Neural cell (in vitro differentiated cells): ENCODE measurements around the gene DTD2. TPM values are rescaled to one million over a fixed set of nuclear protein-coding genes. Genes with fewer than 3 reads are reported as not detected.

ENCODE experiments used
- H2AFZ ChIP-seq: fragments of 200-600, 300-800 bp; sonication (generic), shearing (Covaris generic); 2 replicates; pipeline ENCODE4 v1.6.0; 2014; ENCODE audit warnings: low read depth, mild to moderate bottlenecking, antibody characterized with exemption, low read length, moderate library complexity
- H3F3A ChIP-seq: fragments of 200-600 bp; shearing (Covaris generic); 2 replicates; pipeline ENCODE4 v1.6.1; 2016; ENCODE audit warnings: mild to moderate bottlenecking, moderate library complexity, mixed read lengths, antibody characterized with exemption, low read length; ENCODE audit not compliant: insufficient read depth, poor library complexity, severe bottlenecking
- H3K27ac ChIP-seq: fragments of 200-600, 300-800 bp; sonication (generic), shearing (Covaris generic); 2 replicates; pipeline ENCODE4 v1.5.1; 2014; ENCODE audit warnings: mild to moderate bottlenecking, low read length, moderate library complexity
- H3K27me3 ChIP-seq: fragments of 300-800, 200-600 bp; sonication (generic), shearing (Covaris generic); 2 replicates; pipeline ENCODE4 v1.6.0; 2014; ENCODE audit warnings: mild to moderate bottlenecking, low read depth, low read length, moderate library complexity; ENCODE audit not compliant: insufficient read depth
- H3K36me3 ChIP-seq: fragments of 300-800, 200-600 bp; sonication (generic), shearing (Covaris generic); 2 replicates; pipeline ENCODE4 v1.5.1; 2014; ENCODE audit warnings: mild to moderate bottlenecking, antibody characterized with exemption, low read length, moderate library complexity; ENCODE audit not compliant: insufficient read depth
- H3K4me2 ChIP-seq: fragments of 300-800, 200-600 bp; sonication (generic), shearing (Covaris generic); 2 replicates; pipeline ENCODE4 v1.6.0; 2014; ENCODE audit warnings: mild to moderate bottlenecking, low read length
- H3K4me3 ChIP-seq: fragments of 300-800, 200-600 bp; sonication (generic), shearing (Covaris generic); 2 replicates; pipeline ENCODE4 v1.5.1; 2014; ENCODE audit warnings: mild to moderate bottlenecking, low read length, moderate library complexity
- H3K79me2 ChIP-seq: fragments of 200-600 bp; shearing (Covaris generic); replicated peaks from 2 replicates; pipeline ENCODE4 v1.6.0; 2014; ENCODE audit warnings: mild to moderate bottlenecking, low read length, moderate library complexity; ENCODE audit not compliant: insufficient read depth
- H3K9ac ChIP-seq: fragments of 300-800, 200-600 bp; sonication (generic), shearing (Covaris generic); 2 replicates; pipeline ENCODE4 v1.6.1; 2016; ENCODE audit warnings: mild to moderate bottlenecking, low read length, mixed read lengths
- H3K9me2 ChIP-seq: fragments of 200-600 bp; shearing (Covaris generic); 2 replicates; pipeline ENCODE4 v1.6.1; 2016; ENCODE audit warnings: mild to moderate bottlenecking, low read length, mixed read lengths; ENCODE audit not compliant: insufficient read depth
- H3K9me3 ChIP-seq: fragments of 200-600, 300-800 bp; sonication (generic), shearing (Covaris generic); 2 replicates; pipeline ENCODE4 v1.6.1; 2016; ENCODE audit warnings: mild to moderate bottlenecking, mixed run types, low read length, moderate library complexity, mixed read lengths
- H4K20me1 ChIP-seq: fragments of 200-600 bp; shearing (Covaris generic); 2 replicates; pipeline ENCODE4 v1.6.1; 2016; ENCODE audit warnings: mild to moderate bottlenecking, mixed run types; ENCODE audit not compliant: insufficient read depth
- CTCF ChIP-seq: fragments of 450-650 bp; IDR thresholded peaks from 2 replicates; pipeline ENCODE4 v1.5.1; 2014; ENCODE audit warnings: antibody characterized with exemption, mild to moderate bottlenecking, moderate library complexity; ENCODE audit not compliant: poor library complexity, severe bottlenecking
- EP300 ChIP-seq: fragments of 450-650 bp; conservative IDR thresholded peaks from 2 replicates; pipeline ENCODE4 v1.6.1; 2014; ENCODE audit warnings: antibody characterized with exemption, mild to moderate bottlenecking, moderate library complexity; ENCODE audit not compliant: poor library complexity, severe bottlenecking
- EZH2 ChIP-seq: fragments of 200-600, 300-800 bp; shearing (Covaris generic), sonication (generic); IDR thresholded peaks from 2 replicates; pipeline ENCODE4 v1.6.1; 2014; ENCODE audit warnings: antibody characterized with exemption, low read length, borderline replicate concordance, mild to moderate bottlenecking; ENCODE audit not compliant: insufficient read depth, poor library complexity, severe bottlenecking
- MXI1 ChIP-seq: fragments of 450-650 bp; conservative IDR thresholded peaks from 2 replicates; pipeline ENCODE4 v1.6.1; 2014; ENCODE audit warnings: antibody characterized with exemption, mild to moderate bottlenecking; ENCODE audit not compliant: poor library complexity, severe bottlenecking
- RAD21 ChIP-seq: fragments of 450-650 bp; conservative IDR thresholded peaks from 2 replicates; pipeline ENCODE4 v1.6.1; 2014; ENCODE audit warnings: antibody characterized with exemption, mild to moderate bottlenecking, moderate library complexity
- REST ChIP-seq: IDR thresholded peaks from 2 replicates; pipeline ENCODE4 v1.6.1; 2012; ENCODE audit warnings: borderline replicate concordance
- SMC3 ChIP-seq: fragments of 450-650 bp; conservative IDR thresholded peaks from 2 replicates; pipeline ENCODE4 v1.6.1; 2014; ENCODE audit warnings: antibody characterized with exemption, mild to moderate bottlenecking, moderate library complexity; ENCODE audit not compliant: poor library complexity
- TAF1 ChIP-seq: IDR thresholded peaks from 2 replicates; pipeline ENCODE4 v1.6.1; 2012; ENCODE audit warnings: low read depth
- polyA plus RNA-seq: library from polyadenylated mRNA; depleted of rRNA; stranded (reverse); fragments of >200 nt; gene quantifications from 2 replicates; pipeline ENCODE4 v1.2.3, GENCODE V29; 2014

The DTD2 gene
- polyA plus RNA-seq, 1 donor from 2014 or later, result 38.8 TPM

- H3K9me2 ChIP-seq, result no peaks in the 10 kb centered on the region
- H3K79me2 ChIP-seq, result no peaks in the 10 kb centered on the region
- no peaks in the 10 kb centered on the region for H3K27me3 ChIP-seq
- no peaks in the 10 kb centered on the region for H3F3A ChIP-seq
- no peak overlapping the region for H2AFZ ChIP-seq
- H3K9me3 ChIP-seq, result no peaks in the 10 kb centered on the region
- H4K20me1 ChIP-seq, result no peaks in the 10 kb centered on the region
- H3K36me3 ChIP-seq, result no peaks in the 10 kb centered on the region
- H3K9ac ChIP-seq, result no peak overlapping the region
- no peak overlapping the region for H3K4me3 ChIP-seq
- no peak for TF ChIP-seq MXI1
- no peak for TF ChIP-seq CTCF
- no peak for TF ChIP-seq REST
- no peak for TF ChIP-seq SMC3
- no peak for TF ChIP-seq EZH2
- no peak for TF ChIP-seq RAD21
- TF ChIP-seq EP300, result no peak
- no peak for TF ChIP-seq TAF1
- H3K4me2 ChIP-seq, result no peak overlapping the region
- H3K27ac ChIP-seq, result no peak overlapping the region
Observed at GRCh38 chr14:31401369-31401932, 55.9 kb downstream of the DTD2 start.

- Histone ChIP-seq H2AFZ (no peak overlapping the region), H3K27me3 (no peaks in the 10 kb centered on the region), H4K20me1 (no peaks in the 10 kb centered on the region), H3K9ac (no peak overlapping the region), H3K79me2 (no peaks in the 10 kb centered on the region), H3K9me3 (no peaks in the 10 kb centered on the region), H3K4me2 (no peak overlapping the region), H3K27ac (no peak overlapping the region), H3K36me3 (no peaks in the 10 kb centered on the region), H3K4me3 (no peak overlapping the region), H3K9me2 (no peaks in the 10 kb centered on the region), H3F3A (no peaks in the 10 kb centered on the region)
- TF ChIP-seq EZH2 (no peak), RAD21 (no peak), EP300 (no peak), TAF1 (no peak)
Observed at GRCh38 chr14:31400031-31400638, 57.2 kb downstream of the DTD2 start.

Other genes with a start within 250 kb of the DTD2 start
- 144 and 173 TPM in 2 replicates for gene HECTD1, start 249.7 kb downstream of the DTD2 start, polyA plus RNA-seq
- 2.1 and 5.2 TPM in 2 replicates for gene HEATR5A, start 37.0 kb downstream of the DTD2 start, polyA plus RNA-seq
- not detected in 2 replicates for gene GPR33, start 30.5 kb upstream of the DTD2 start, polyA plus RNA-seq
- 3.1 and 4.1 TPM in 2 replicates for gene NUBPL, start 103.9 kb upstream of the DTD2 start, polyA plus RNA-seq